B cell (primary cell): ENCODE results near the gene ADRM1. TPM values are rescaled to one million over a fixed set of nuclear protein-coding genes. Genes with fewer than 3 reads are reported as not detected.

ENCODE experiments used
- ATAC-seq: fragments of 200-7000 bp; cut with Tn5 transposase; one replicate; pipeline ENCODE4 v1.10.0; 2021; ENCODE audit warnings: low read depth, mild to moderate bottlenecking, moderate number of reproducible peaks, moderate library complexity
- CTCF ChIA-PET: fragments of 350-600 bp; sonication (Branson Sonifier 250); formaldehyde crosslinking; loops from one replicate; lab custom pipeline; 2021; ENCODE audit warnings: antibody characterized with exemption, inconsistent platforms; lab: Charles Lee
- POLR2A ChIA-PET: fragments of 350-600 bp; sonication (Branson Sonifier 250); formaldehyde crosslinking; loops from one replicate; lab custom pipeline; 2021; ENCODE audit warnings: antibody characterized with exemption; lab: Charles Lee
- DNase-seq: peaks from one replicate; pipeline ENCODE4 v3.0.0; 2013
- H2AFZ ChIP-seq: 2 replicates; pipeline ENCODE4 v1.6.1; 2012; ENCODE audit warnings: mild to moderate bottlenecking, low read depth, low read length; ENCODE audit not compliant: insufficient read depth, poor library complexity, severe bottlenecking
- H3K27ac ChIP-seq, 2 donors: 1 replicate in 1 of 2; 2 replicates in 1 of 2; pipeline ENCODE4 v1.5.1; 2012 to 2013; ENCODE audit warnings: low read length in 2 of 2, mild to moderate bottlenecking in 2 of 2, moderate library complexity in 1 of 2
- H3K27me3 ChIP-seq, 4 experiments: fragments of 200-600 bp in 1 of 4; sonication (generic) in 1 of 4; replicated peaks in 1 of 4; 1 replicate in 2 of 4; 2 replicates in 2 of 4; pipeline versions ENCODE4 v1.6.1 to v1.7.0; 2013 to 2016; ENCODE audit warnings: low read length in 3 of 4, mild to moderate bottlenecking in 2 of 4, mixed read lengths in 1 of 4, moderate library complexity in 1 of 4; ENCODE audit not compliant: insufficient read depth in 4 of 4, control insufficient read depth in 3 of 4; ENCODE audit errors: control extremely low read depth in 1 of 4
- H3K36me3 ChIP-seq, 2 experiments: replicated peaks in 1 of 2; 1 replicate in 1 of 2; 2 replicates in 1 of 2; pipeline versions ENCODE4 v1.6.1 to v1.7.1; 2013; ENCODE audit warnings: low read length in 1 of 2; ENCODE audit not compliant: insufficient read depth in 2 of 2, control insufficient read depth in 1 of 2; ENCODE audit errors: control extremely low read depth in 1 of 2, extremely low read depth in 1 of 2
- H3K4me1 ChIP-seq, 2 donors: fragments of 200-600 bp in 1 of 2; sonication (generic) in 1 of 2; 1 replicate in 1 of 2; 2 replicates in 1 of 2; pipeline versions ENCODE4 v1.5.1 to v1.6.1; 2013 to 2017; ENCODE audit warnings: low read length in 2 of 2; ENCODE audit not compliant: control insufficient read depth in 2 of 2, insufficient read depth in 2 of 2
- H3K4me2 ChIP-seq: replicated peaks from 2 replicates; pipeline ENCODE3; 2012; ENCODE audit warnings: mild to moderate bottlenecking, low read depth, low read length; ENCODE audit not compliant: poor library complexity, severe bottlenecking
- H3K4me3 ChIP-seq, 5 experiments: fragments of 200-600 bp in 1 of 5; sonication (generic) in 1 of 5; 1 replicate in 3 of 5; 2 replicates in 2 of 5; pipeline versions ENCODE4 v1.5.1 to v1.7.0; 2011 to 2016; ENCODE audit warnings: low read length in 4 of 5, mild to moderate bottlenecking in 4 of 5, low read depth in 2 of 5, control low read depth in 1 of 5, moderate library complexity in 1 of 5; ENCODE audit not compliant: insufficient read depth in 1 of 5; ENCODE audit errors: control extremely low read depth in 1 of 5, extremely low read depth in 1 of 5
- H3K79me2 ChIP-seq: fragments of 200-600 bp; sonication (generic); one replicate; pipeline ENCODE4 v1.6.0; 2016; ENCODE audit warnings: low read length; ENCODE audit not compliant: control insufficient read depth, insufficient read depth
- H3K9ac ChIP-seq: fragments of 200-600 bp; sonication (generic); 2 replicates; pipeline ENCODE4 v1.6.1; 2017; ENCODE audit warnings: mild to moderate bottlenecking, low read length, moderate library complexity
- H3K9me3 ChIP-seq, 3 donors: one replicate each; pipeline versions ENCODE4 v1.6.1 to v1.7.1; 2013; ENCODE audit warnings: low read length in 2 of 3; ENCODE audit not compliant: control insufficient read depth in 2 of 3, insufficient read depth in 1 of 3; ENCODE audit errors: control extremely low read depth in 1 of 3
- H4K20me1 ChIP-seq: 2 replicates; pipeline ENCODE4 v1.6.0; 2012; ENCODE audit warnings: mild to moderate bottlenecking, low read length; ENCODE audit not compliant: insufficient read depth, control insufficient read depth, poor library complexity, severe bottlenecking
- H3K27ac Mint-ChIP-seq: one replicate; pipeline ENCODE4 v1.8.0; 2021; ENCODE audit warnings: mixed read lengths
- H3K27me3 Mint-ChIP-seq: one replicate; pipeline ENCODE4 v1.8.0; 2021; ENCODE audit warnings: mixed read lengths
- H3K4me1 Mint-ChIP-seq: one replicate; pipeline ENCODE4 v1.8.0; 2021; ENCODE audit warnings: mixed read lengths
- H3K4me3 Mint-ChIP-seq: one replicate; pipeline ENCODE4 v1.8.0; 2021; ENCODE audit warnings: mixed read lengths
- H3K9me3 Mint-ChIP-seq: one replicate; pipeline ENCODE4 v1.8.0; 2022; ENCODE audit warnings: mixed read lengths; ENCODE audit not compliant: insufficient read depth
- EZH2 ChIP-seq: IDR thresholded peaks from 2 replicates; pipeline ENCODE4 v1.6.1; 2012; ENCODE audit warnings: borderline replicate concordance, low read depth, mild to moderate bottlenecking, moderate library complexity, low read length; ENCODE audit not compliant: insufficient read depth, poor library complexity, severe bottlenecking
- WGBS: methylation state at CpG from one replicate; pipeline ENCODE4 v1.1.5; 2013; ENCODE audit warnings: missing lambda C conversion rate; ENCODE audit not compliant: insufficient coverage; 5-methylcytosine and 5-hydroxymethylcytosine counted together
- intact Hi-C: fragments of 100-400 bp; cut with micrococcal nuclease; formaldehyde crosslinking; loops from one replicate; pipeline ENCODE4 v1.10.0; 2022
- polyA plus RNA-seq: library from polyadenylated mRNA; depleted of rRNA; stranded (reverse); fragments of >200 nt; gene quantifications from 2 replicates; pipeline ENCODE4 v1.2.3, GENCODE V29; 2012
- total RNA-seq, 2 donors: library from RNA; stranded (reverse); fragments of 120-200 nt in 1 of 2; gene quantifications; 1 replicate in 1 of 2; 2 replicates in 1 of 2; pipeline versions ENCODE4 v1.2.3 to v1.2.4, GENCODE V29; 2013 to 2022
- TF ChIP-seq, protein P1 (sequence below): fragments of 200-600 bp; IDR thresholded peaks from one replicate; pipeline ENCODE4 v1.8.0; 2022; ENCODE audit warnings: antibody characterized with exemption, mild to moderate bottlenecking

The ADRM1 gene
- total and polyA plus RNA-seq, 2 donors (not counting 1 experiment from before 2014, with no cell fraction given): 73.9 to 87.2 TPM

DNA sequence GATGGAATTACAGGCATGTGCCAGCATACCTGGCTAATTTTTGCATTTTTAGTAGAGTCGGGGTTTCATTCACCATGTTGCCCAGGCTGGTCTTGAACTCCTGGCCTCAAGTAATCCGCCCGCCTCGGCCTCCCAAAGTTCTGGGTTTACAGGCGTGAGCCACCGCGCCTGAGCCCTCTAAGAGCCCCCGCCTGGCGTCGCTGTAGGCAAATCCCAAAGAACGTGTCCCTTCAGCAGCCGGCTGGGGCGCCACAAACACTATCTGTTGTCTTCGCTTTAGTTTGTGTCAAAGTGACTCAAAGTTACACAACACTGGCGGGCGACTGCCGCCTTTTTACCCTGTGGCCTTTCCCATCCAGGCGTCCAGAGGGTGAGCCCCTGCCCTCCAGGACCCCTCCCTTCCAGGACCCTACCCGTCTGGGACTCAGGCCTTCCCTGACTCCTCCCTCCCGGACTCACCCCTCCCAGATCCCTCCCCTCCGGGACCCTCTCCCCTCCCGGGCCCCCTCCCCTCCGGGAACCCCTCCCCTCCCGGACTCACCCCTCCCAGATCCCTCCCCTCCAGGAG lies 940 bp upstream of the ADRM1 start:
- Histone ChIP-seq H4K20me1 (peaks cover 39% of the 10 kb centered on the region), H3K4me1 (peaks cover 15 to 30% of the 10 kb centered on the region in 2 donors), H2AFZ (peak overlapping the region; percentile 94), H3K4me3 (peak overlapping the region; percentile 25 to 88 (median 68)), H3K9me3 (no peaks in the 10 kb centered on the region), H3K79me2 (peaks cover 34% of the 10 kb centered on the region), H3K9ac (peak overlapping the region; percentile 78), H3K36me3 (peaks cover 0 to 30% of the 10 kb centered on the region in 2 experiments), H3K27ac (peak overlapping the region; percentile 73 to 87), H3K4me2 (peak overlapping the region; percentile 100), H3K27me3 (no peaks in the 10 kb centered on the region)
- Mint-ChIP-seq H3K4me1 (peaks cover 23% of the 10 kb centered on the region), H3K27me3 (no peaks in the 10 kb centered on the region), H3K4me3 (peak overlapping the region; percentile 97), H3K9me3 (no peaks in the 10 kb centered on the region), H3K27ac (peak overlapping the region; percentile 96)
- peak; percentile 40 for ATAC-seq
- 4% methylated on average over 21 of the region's 24 CpGs for WGBS
- ChIA-PET CTCF (interaction anchor here (0.7 to 9.2 kb wide), 14 partner anchors 10 to 315 kb away, joined by 3 to 81 read pairs (median 8); partner anchors contain the start of gene RPS21), POLR2A (interaction anchor here (0.5 to 1.6 kb wide), 6 partner anchors 38 to 505 kb away, joined by 3 to 15 read pairs (median 5); partner anchors contain the start of gene RPS21)
- TF ChIP-seq EZH2: no peak
- TF ChIP-seq, protein P1, sequence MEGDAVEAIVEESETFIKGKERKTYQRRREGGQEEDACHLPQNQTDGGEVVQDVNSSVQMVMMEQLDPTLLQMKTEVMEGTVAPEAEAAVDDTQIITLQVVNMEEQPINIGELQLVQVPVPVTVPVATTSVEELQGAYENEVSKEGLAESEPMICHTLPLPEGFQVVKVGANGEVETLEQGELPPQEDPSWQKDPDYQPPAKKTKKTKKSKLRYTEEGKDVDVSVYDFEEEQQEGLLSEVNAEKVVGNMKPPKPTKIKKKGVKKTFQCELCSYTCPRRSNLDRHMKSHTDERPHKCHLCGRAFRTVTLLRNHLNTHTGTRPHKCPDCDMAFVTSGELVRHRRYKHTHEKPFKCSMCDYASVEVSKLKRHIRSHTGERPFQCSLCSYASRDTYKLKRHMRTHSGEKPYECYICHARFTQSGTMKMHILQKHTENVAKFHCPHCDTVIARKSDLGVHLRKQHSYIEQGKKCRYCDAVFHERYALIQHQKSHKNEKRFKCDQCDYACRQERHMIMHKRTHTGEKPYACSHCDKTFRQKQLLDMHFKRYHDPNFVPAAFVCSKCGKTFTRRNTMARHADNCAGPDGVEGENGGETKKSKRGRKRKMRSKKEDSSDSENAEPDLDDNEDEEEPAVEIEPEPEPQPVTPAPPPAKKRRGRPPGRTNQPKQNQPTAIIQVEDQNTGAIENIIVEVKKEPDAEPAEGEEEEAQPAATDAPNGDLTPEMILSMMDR: peak; percentile 78
- intact Hi-C loops: loop anchor here (1.0 to 10.0 kb wide), 12 partner anchors 37 to 505 kb away; partner anchors contain the start of genes LSM14B, MTG2, OSBPL2 and RPS21
- peak; percentile 91 for DNase-seq

DNA sequence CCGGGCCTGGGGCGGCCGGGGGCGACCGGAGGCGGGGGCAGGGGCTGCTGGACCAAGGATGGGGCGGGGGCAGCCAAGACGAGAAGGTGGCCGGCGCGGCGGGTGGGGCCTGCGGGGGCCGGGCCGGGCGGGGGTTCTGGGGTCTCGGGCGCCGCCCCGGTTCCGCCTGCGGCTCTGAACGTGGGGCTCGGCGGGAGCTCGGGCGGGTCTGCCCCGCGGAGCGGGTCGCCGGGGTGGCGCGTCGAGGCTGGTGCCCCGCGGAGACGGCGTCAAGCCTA lies 204 bp downstream of the ADRM1 start:
- H3K9me3 Mint-ChIP-seq: no peaks in the 10 kb centered on the region
- peaks cover 15 to 29% of the 10 kb centered on the region in 2 donors for H3K4me1 ChIP-seq
- H3K79me2 ChIP-seq: peaks cover 34% of the 10 kb centered on the region
- H3K27ac ChIP-seq: peak overlapping the region in 1 of 2 donors; percentile 74
- H3K4me1 Mint-ChIP-seq: peaks cover 23% of the 10 kb centered on the region
- H3K4me2 ChIP-seq: peak overlapping the region; percentile 100
- ATAC-seq: no peak
- WGBS: under 1% methylated on average over 34 of the region's 39 CpGs
- DNase-seq: no peak
- peak overlapping the region; percentile 68 for H2AFZ ChIP-seq
- H3K9me3 ChIP-seq: no peaks in the 10 kb centered on the region
- ChIA-PET POLR2A (interaction anchor here (0.6 to 1.6 kb wide), 5 partner anchors 35 to 314 kb away, joined by 3 to 15 read pairs (median 4); partner anchors contain the start of gene RPS21), CTCF (interaction anchor here (1.1 to 9.2 kb wide), 4 partner anchors 11 to 80 kb away, joined by 3 to 81 read pairs (median 8); no protein-coding TSS in a partner anchor)
- peak overlapping the region; percentile 96 for H3K27ac Mint-ChIP-seq
- H3K27me3 Mint-ChIP-seq: no peaks in the 10 kb centered on the region
- H3K27me3 ChIP-seq: no peaks in the 10 kb centered on the region
- peak overlapping the region; percentile 87 for H3K9ac ChIP-seq
- H3K4me3 ChIP-seq: peak overlapping the region; percentile 35 to 88 (median 70)
- TF ChIP-seq, protein P1: no peak
- no peak for TF ChIP-seq EZH2
- H3K4me3 Mint-ChIP-seq: peak overlapping the region; percentile 97
- H4K20me1 ChIP-seq: peaks cover 50% of the 10 kb centered on the region
- peaks cover 0 to 41% of the 10 kb centered on the region in 2 experiments for H3K36me3 ChIP-seq
- intact Hi-C loops: loop anchor here (2.0 to 10.0 kb wide), 6 partner anchors 121 to 504 kb away; partner anchors contain the start of genes MTG2 and SLCO4A1
